CD4-positive, alpha-beta T cell treated with Interleukin-2 at 100 ng/mL for 4 hours (primary cell): ENCODE measurements around the gene ZNF506.
"Not testable (repeated sequence)": the region's sequence is repeated elsewhere in the genome, so short reads cannot be mapped to it uniquely, and the experiment has no call there.

Source experiments
- DNase-seq: peaks from one replicate; pipeline ENCODE4 v3.0.0-alpha.2; 2020; ENCODE audit warnings: low spot score

ZNF506 gene

GRCh38 chr19:19821366-19821951 is at the start of gene ZNF506:
TSS of gene ZNF506 (minus strand) at chr19:19821750. CDS start at chr19:19821603, 147 bp downstream.
- DNase-seq: peak; percentile 98

GRCh38 chr19:19870086-19870485 is 48.5 kb upstream of the ZNF506 start:
- not testable (repeated sequence) for DNase-seq

GRCh38 chr19:19866611-19867248 is 45.2 kb upstream of the ZNF506 start:
- DNase-seq: peak; percentile 61

DNA sequence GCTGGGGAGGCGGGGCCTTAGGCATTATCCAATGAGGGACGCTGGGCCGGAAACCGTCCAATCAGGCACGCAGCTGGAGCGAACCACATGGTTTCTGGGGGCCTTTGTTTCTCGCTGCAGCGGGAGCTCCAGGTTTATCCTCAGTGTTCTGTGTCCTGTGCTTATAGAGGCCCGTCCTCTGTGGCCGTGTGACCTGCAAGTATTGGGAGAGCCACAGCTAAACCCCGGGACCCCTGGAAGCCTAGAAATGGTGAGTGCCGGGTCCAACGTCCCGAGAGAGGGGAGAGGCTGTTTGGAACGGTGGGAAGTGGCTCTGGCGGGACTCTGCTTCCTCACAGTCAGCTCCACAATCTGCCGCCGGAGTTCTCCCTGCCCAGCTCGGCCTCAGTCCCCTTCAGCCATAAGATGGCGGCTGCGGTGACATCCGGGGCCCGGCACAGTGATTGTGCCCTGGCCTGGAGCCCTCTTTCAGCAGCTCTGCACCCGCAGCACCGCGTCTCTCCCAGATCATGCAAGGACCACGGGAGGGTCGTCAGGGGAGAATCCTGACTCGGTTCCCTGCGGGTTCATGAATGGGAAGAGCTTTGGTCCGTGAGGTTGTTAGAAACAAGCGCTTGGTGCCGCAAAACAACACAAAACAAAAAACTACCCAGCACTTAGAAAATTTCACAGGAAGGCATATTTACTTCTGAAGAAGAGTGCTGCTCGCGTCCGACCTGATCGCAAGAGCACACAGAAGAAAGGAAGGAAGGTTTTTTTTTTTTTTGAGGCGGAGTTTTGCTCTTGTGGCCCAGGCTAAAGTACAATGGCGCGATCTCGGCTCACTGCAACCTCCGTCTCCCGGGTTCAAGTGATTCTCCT is 44.4 kb upstream of the ZNF506 start, which contains the start of gene ZNF253:
ZNF253 (plus strand) TSS at position 133 of the 861 bp plus-strand sequence; CDS start at position 248, 115 bp downstream.
- DNase-seq: peak; percentile 95

- DNase-seq: peak; percentile 56
Measured at GRCh38 chr19:19860756-19861390, 39.3 kb upstream of the ZNF506 start.

- DNase-seq: no peak
Measured at GRCh38 chr19:19858751-19859150, 37.2 kb upstream of the ZNF506 start.

GRCh38 chr19:19851740-19852139 is 30.2 kb upstream of the ZNF506 start:
- DNase-seq: not testable (repeated sequence)

GRCh38 chr19:19849056-19849455 is 27.5 kb upstream of the ZNF506 start:
- no peak for DNase-seq

GRCh38 chr19:19847781-19848180 is 26.2 kb upstream of the ZNF506 start:
- no peak for DNase-seq

DNA sequence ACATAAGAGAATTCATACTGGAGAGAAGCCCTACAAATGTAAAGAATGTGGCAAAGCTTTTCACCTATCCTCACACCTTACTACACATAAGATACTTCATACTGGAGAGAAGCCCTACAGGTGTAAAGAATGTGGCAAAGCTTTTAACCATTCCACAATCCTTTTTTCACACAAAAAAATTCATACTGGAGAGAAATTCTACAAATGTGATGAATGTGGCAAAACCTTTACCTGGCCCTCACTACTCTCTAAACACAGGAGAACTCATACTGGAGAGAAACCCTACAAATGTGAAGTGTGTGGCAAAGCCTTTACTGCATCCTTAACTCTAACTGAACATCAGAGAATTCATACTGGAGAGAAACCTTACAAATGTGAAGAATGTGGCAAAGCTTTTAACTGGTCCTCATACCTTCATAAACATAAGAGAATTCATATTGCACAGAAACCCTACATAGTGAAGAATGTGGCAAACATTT is 14.0 kb upstream of the ZNF506 start:
- no peak for DNase-seq

DNA sequence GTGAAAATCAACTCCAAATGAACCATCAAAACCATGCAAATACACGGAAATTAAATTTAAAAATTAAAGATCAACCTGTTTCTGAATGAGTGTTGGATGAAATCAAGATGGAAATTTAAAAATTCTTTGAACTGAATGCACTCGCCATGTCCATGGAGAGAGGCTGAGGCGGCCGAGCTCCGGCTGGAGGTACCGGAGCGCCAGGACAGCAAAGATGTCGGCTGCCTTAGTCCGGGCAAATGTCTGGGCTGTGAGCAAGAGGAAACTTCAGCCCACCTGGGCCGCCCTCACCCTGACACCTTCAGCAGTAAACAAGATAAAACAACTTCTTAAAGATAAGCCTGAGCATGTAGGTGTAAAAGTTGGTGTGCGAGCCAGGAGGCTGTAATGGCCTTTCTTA is 5.3 kb upstream of the ZNF506 start:
- DNase-seq: no peak

GRCh38 chr19:19823916-19824315 is 2.4 kb upstream of the ZNF506 start:
- no peak for DNase-seq

DNA sequence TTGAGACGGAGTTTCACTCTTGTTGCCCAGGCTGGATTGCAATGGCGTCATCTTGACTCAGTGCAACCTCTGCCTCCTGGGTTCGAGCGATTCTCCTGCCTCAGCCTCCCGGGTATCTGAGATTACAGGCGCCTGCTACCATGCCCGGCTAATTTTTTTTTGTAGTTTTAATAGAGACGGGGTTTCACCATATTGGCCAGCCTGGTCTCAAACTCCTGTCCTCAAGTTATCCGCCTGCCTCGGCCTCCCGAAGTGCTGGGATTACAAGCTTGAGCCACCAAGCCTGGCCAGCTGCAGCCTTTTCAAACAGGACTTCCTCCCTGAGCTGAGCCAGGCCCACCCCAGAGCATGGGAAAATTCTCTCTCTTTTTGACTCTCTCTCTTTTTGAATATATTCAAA is 426 bp upstream of the ZNF506 start:
- not testable (repeated sequence) for DNase-seq

- DNase-seq: peak; percentile 5
Measured at GRCh38 chr19:19820774-19821320, 703 bp downstream of the ZNF506 start.

DNA sequence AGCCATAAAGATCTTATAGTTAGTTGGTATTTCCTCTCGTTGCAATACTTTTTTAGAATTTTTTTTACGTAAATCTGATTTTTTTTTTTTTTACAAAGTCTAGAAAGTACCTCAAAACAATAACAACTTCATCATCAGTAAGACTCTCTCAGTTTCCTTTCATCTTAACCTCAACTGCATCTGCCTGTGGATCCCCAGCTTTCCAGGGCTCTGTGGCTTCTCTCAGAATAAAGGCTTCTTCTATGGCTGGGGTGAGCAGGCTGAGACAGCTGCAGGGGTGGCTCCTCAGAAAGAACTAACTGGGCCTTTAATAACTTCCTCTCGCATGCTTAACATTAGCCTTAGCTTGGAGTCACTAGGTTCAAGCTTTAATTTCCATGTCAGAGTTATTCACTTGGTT is 4.2 kb downstream of the ZNF506 start:
- peak; percentile 78 for DNase-seq

GRCh38 chr19:19816679-19817078 is 4.9 kb downstream of the ZNF506 start:
- no peak for DNase-seq

- not testable (repeated sequence) for DNase-seq
Measured at GRCh38 chr19:19811999-19812398, 9.6 kb downstream of the ZNF506 start.

- DNase-seq: no peak
Measured at GRCh38 chr19:19805480-19805879, 16.1 kb downstream of the ZNF506 start.

DNA sequence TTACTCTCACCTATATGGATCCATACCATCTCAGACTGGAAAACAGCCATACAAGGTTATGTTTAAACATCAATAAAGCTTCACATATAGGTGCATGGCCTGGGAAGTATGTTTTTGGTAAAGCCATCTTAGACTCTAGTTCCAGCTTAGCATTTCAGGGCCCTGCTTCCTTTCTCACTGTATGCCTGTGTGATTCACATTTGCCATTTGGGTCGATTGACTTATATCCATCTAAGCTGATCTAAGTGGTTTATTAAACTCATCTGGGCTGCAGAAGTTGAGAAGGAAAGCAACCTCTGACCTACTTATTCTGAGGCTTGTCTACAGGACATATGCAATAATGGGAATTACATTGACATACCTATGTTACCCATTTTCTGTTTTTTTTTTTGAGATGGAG is 33.5 kb downstream of the ZNF506 start:
- no peak for DNase-seq

DNA sequence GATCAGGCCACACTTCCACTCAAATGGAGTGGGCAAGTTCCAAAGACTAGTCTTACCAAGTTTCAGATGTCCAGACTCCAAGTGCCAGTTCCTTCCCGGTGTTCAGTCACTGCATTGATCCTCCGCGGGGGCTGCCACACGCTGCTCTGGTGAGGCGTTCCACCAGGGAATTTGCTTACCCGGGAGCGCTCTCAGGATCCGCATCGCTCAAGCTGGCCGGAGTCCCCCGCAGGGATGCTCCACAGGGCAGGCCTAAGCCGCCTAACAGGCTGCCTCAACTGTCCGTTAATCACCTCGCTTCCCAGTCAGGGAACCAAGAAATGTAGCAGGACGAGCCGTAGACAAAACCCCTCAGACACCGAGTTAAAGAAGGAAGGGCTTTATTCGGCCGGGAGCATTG is 36.1 kb downstream of the ZNF506 start:
- DNase-seq: not testable (repeated sequence)

DNA sequence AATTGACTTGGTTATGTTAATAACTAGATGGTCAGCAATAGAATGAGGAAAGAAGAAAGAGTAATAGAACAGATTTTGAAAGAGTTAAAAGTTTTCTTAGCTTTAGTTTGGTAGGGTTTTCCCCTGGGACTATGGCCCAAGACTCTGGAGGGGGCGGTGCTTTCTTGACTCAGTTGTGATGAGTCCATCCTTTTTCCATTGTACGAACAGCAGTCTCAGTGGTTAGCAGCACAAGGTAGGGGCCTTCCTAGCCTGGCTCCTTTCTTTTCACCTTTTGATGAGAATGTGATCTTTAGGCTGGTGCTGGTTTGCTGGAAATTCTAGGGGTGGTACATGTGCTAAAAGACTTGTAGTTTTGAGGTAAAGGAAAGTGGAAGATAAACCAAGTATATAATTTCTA is 38.8 kb downstream of the ZNF506 start:
- no peak for DNase-seq

GRCh38 chr19:19781791-19782190 is 39.8 kb downstream of the ZNF506 start:
- not testable (repeated sequence) for DNase-seq
